GM23248 (cell line): ENCODE measurements around the gene POM121L12. TPM values are rescaled to one million over a fixed set of nuclear protein-coding genes. Genes with fewer than 3 reads are reported as not detected.

Experiments used
- DNase-seq: peaks from one replicate; pipeline ENCODE4 v3.0.0-alpha.2; 2015
- H2AFZ ChIP-seq: fragments of 200-600 bp; sonication (generic); 2 replicates; pipeline ENCODE4 v1.6.1; 2016; ENCODE audit warnings: antibody characterized with exemption
- H3F3A ChIP-seq: fragments of 200-600 bp; sonication (generic); 2 replicates; pipeline ENCODE4 v1.6.1; 2016; ENCODE audit warnings: mild to moderate bottlenecking, antibody characterized with exemption, mixed run types; ENCODE audit not compliant: insufficient read depth
- H3K27ac ChIP-seq: fragments of 200-600 bp; sonication (generic); 2 replicates; pipeline ENCODE4 v1.5.1; 2016; ENCODE audit warnings: mild to moderate bottlenecking
- H3K27me3 ChIP-seq: fragments of 200-600 bp; sonication (generic); replicated peaks from 2 replicates; pipeline ENCODE4 v1.6.1; 2016; ENCODE audit warnings: mild to moderate bottlenecking; ENCODE audit not compliant: insufficient read depth
- H3K36me3 ChIP-seq: fragments of 200-600 bp; sonication (generic); 2 replicates; pipeline ENCODE4 v1.6.1; 2016; ENCODE audit warnings: low read depth, mild to moderate bottlenecking
- H3K4me1 ChIP-seq: fragments of 200-600 bp; sonication (generic); 2 replicates; pipeline ENCODE4 v1.6.1; 2016; ENCODE audit warnings: mild to moderate bottlenecking; ENCODE audit not compliant: insufficient read depth
- H3K4me2 ChIP-seq: fragments of 200-600 bp; sonication (generic); one replicate; pipeline ENCODE4 v1.6.1; 2016; ENCODE audit warnings: mild to moderate bottlenecking; ENCODE audit not compliant: unreplicated experiment
- H3K4me3 ChIP-seq: fragments of 200-600 bp; sonication (generic); 2 replicates; pipeline ENCODE4 v1.5.1; 2016; ENCODE audit warnings: mild to moderate bottlenecking
- H3K79me2 ChIP-seq: fragments of 200-600 bp; sonication (generic); 2 replicates; pipeline ENCODE4 v1.6.1; 2016; ENCODE audit warnings: mild to moderate bottlenecking; ENCODE audit not compliant: insufficient read depth
- H3K9ac ChIP-seq: fragments of 200-600 bp; sonication (generic); 2 replicates; pipeline ENCODE4 v1.6.1; 2016; ENCODE audit warnings: mild to moderate bottlenecking
- H3K9me2 ChIP-seq: fragments of 200-600 bp; sonication (generic); 2 replicates; pipeline ENCODE4 v1.6.1; 2016; ENCODE audit warnings: mixed run types, mild to moderate bottlenecking, moderate library complexity; ENCODE audit not compliant: insufficient read depth
- H3K9me3 ChIP-seq: fragments of 200-600 bp; sonication (generic); one replicate; pipeline ENCODE4 v1.6.1; 2017; ENCODE audit warnings: low read depth
- H4K20me1 ChIP-seq: fragments of 200-600 bp; sonication (generic); 2 replicates; pipeline ENCODE4 v1.6.0; 2016; ENCODE audit not compliant: insufficient read depth
- EZH2 ChIP-seq: fragments of 200-600 bp; sonication (generic); IDR thresholded peaks from 2 replicates; pipeline ENCODE4 v1.6.1; 2018; ENCODE audit warnings: antibody characterized with exemption, mild to moderate bottlenecking; ENCODE audit not compliant: insufficient read depth, poor library complexity, severe bottlenecking
- EZH2phosphoT487 ChIP-seq: fragments of 200-600 bp; sonication (generic); IDR thresholded peaks from 2 replicates; pipeline ENCODE4 v1.6.1; 2018; ENCODE audit warnings: antibody characterized with exemption, moderate library complexity, mild to moderate bottlenecking, low read depth; ENCODE audit not compliant: insufficient read depth
- WGBS, 2 experiments: methylation state at CpG; one replicate each; pipeline ENCODE4 v1.1.6; 2015 to 2017; ENCODE audit warnings: low lambda C conversion rate in 2 of 2, low coverage in 1 of 2; ENCODE audit errors: missing lambda C conversion rate in 2 of 2; 5-methylcytosine and 5-hydroxymethylcytosine counted together
- in situ Hi-C: fragments of 300-500 bp; cut with MboI; formaldehyde crosslinking; loops from 2 replicates; pipeline ENCODE4 v1.15.0; 2020
- polyA plus RNA-seq: library from polyadenylated mRNA; unstranded; fragments of >200 nt; fragmentation: Nextera tagmentation; extraction: Ambion mirVana; gene quantifications from 2 replicates; pipeline ENCODE4 v1.2.1, GENCODE V29; 2016
- total RNA-seq: library from RNA; depleted of rRNA; stranded (reverse); fragments of >200 nt; shearing (Covaris generic); gene quantifications from 2 replicates; pipeline ENCODE4 v1.2.3, GENCODE V29; 2014

The POM121L12 gene
- total and polyA plus RNA-seq, 2 experiments from 2014 or later, result not detected

DNA sequence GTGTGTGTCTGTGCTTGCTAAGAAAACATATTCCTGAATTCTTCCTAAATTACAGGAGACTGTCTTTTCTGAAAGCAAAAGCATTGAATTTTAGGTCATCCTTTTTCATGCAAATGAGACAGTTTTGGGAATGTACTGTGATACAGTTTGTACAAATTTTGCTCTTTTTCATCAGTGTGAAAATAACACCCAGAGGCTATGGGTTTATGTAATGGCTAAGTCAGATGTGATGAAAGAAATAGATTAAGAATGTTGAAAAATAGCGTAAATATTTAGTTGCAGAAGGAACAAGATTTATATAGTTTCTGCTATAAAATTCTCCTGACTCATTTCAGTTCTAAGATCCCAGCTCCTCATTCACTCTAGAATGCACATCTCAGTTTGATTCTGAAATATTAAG is 24.6 kb downstream of the POM121L12 start:
- no peaks in the 10 kb centered on the region for H3K9me3 ChIP-seq
- no peak for DNase-seq
- no peak overlapping the region for H3K4me3 ChIP-seq
- H3K4me1 ChIP-seq, result no peaks in the 10 kb centered on the region
- H3K36me3 ChIP-seq, result no peaks in the 10 kb centered on the region
- no peaks in the 10 kb centered on the region for H4K20me1 ChIP-seq
- WGBS, 2 experiments, result 49 to 57% methylated on average over 1 of the region's 1 CpG
- H3K27me3 ChIP-seq, result no peaks in the 10 kb centered on the region
- H3K27ac ChIP-seq, result no peak overlapping the region
- in situ Hi-C loops, result no loop called here
- H3K9me2 ChIP-seq, result no peaks in the 10 kb centered on the region
- no peaks in the 10 kb centered on the region for H3K79me2 ChIP-seq
- H3K4me2 ChIP-seq, result no peak overlapping the region
- H2AFZ ChIP-seq, result no peak overlapping the region
- no peak overlapping the region for H3K9ac ChIP-seq
- no peaks in the 10 kb centered on the region for H3F3A ChIP-seq
- no peak for TF ChIP-seq EZH2phosphoT487
- TF ChIP-seq EZH2, result no peak

GRCh38 chr7:53062796-53063195 is 27.4 kb downstream of the POM121L12 start:
- Histone ChIP-seq H3F3A (no peaks in the 10 kb centered on the region), H3K9ac (no peak overlapping the region), H3K36me3 (no peaks in the 10 kb centered on the region), H3K27ac (no peak overlapping the region), H3K9me2 (no peaks in the 10 kb centered on the region), H3K4me2 (no peak overlapping the region), H3K79me2 (no peaks in the 10 kb centered on the region), H3K4me3 (no peak overlapping the region), H2AFZ (no peak overlapping the region), H3K27me3 (no peaks in the 10 kb centered on the region), H3K4me1 (no peaks in the 10 kb centered on the region), H4K20me1 (no peaks in the 10 kb centered on the region), H3K9me3 (no peaks in the 10 kb centered on the region)
- TF ChIP-seq EZH2phosphoT487 (no peak), EZH2 (no peak)
- no peak for DNase-seq
- in situ Hi-C loops, result no loop called here

GRCh38 chr7:53068673-53069072 is 33.2 kb downstream of the POM121L12 start:
- H3K4me1 ChIP-seq, result no peaks in the 10 kb centered on the region
- H3K27ac ChIP-seq, result no peak overlapping the region
- no peak overlapping the region for H2AFZ ChIP-seq
- H3K36me3 ChIP-seq, result no peaks in the 10 kb centered on the region
- no peaks in the 10 kb centered on the region for H3K79me2 ChIP-seq
- TF ChIP-seq EZH2phosphoT487 (no peak), EZH2 (no peak)
- no peak overlapping the region for H3K4me2 ChIP-seq
- no peaks in the 10 kb centered on the region for H3K27me3 ChIP-seq
- H3K4me3 ChIP-seq, result no peak overlapping the region
- in situ Hi-C loops, result no loop called here
- no peaks in the 10 kb centered on the region for H3F3A ChIP-seq
- H4K20me1 ChIP-seq, result no peaks in the 10 kb centered on the region
- no peaks in the 10 kb centered on the region for H3K9me2 ChIP-seq
- H3K9me3 ChIP-seq, result no peaks in the 10 kb centered on the region
- no peak for DNase-seq
- H3K9ac ChIP-seq, result no peak overlapping the region
- WGBS, 2 experiments, result 23 to 31% methylated on average over 2 of the region's 2 CpGs

- Histone ChIP-seq H3K4me3 (no peak overlapping the region), H3K9me3 (no peaks in the 10 kb centered on the region), H3K27me3 (no peaks in the 10 kb centered on the region), H3K9me2 (no peaks in the 10 kb centered on the region), H2AFZ (no peak overlapping the region), H3K4me1 (no peaks in the 10 kb centered on the region), H3K36me3 (no peaks in the 10 kb centered on the region), H3F3A (no peaks in the 10 kb centered on the region), H3K79me2 (no peaks in the 10 kb centered on the region), H3K27ac (no peak overlapping the region), H3K4me2 (no peak overlapping the region), H4K20me1 (no peaks in the 10 kb centered on the region), H3K9ac (no peak overlapping the region)
- no peak for DNase-seq
- in situ Hi-C loops, result no loop called here
- whole genome bisulfite sequencing, 2 experiments, result 36 to 37% methylated on average over 2 of the region's 2 CpGs
- no peak for TF ChIP-seq EZH2phosphoT487
- no peak for TF ChIP-seq EZH2
Observed at GRCh38 chr7:53070883-53071282, 35.5 kb downstream of the POM121L12 start.
